Smooth muscle cell (in vitro differentiated cells): ENCODE data around the gene OPN4. TPM values are rescaled to one million over a fixed set of nuclear protein-coding genes. Genes with fewer than 3 reads are reported as not detected.
A peak's percentile ranks its signal among the peaks of the same experiment; 100 is the strongest.
"Not testable (repeated sequence)": the region's sequence is repeated elsewhere in the genome, so short reads cannot be mapped to it uniquely, and the experiment has no call there.

Source experiments
- DNase-seq: peaks from one replicate; lab custom pipeline; 2025; ENCODE audit not compliant: unreplicated experiment; lab: John Stamatoyannopoulos, UW
- H2AFZ ChIP-seq: fragments of 200-600 bp; sonication (generic); 2 replicates; pipeline ENCODE4 v1.6.0; 2016; ENCODE audit warnings: antibody characterized with exemption, low read depth, mild to moderate bottlenecking
- H3F3A ChIP-seq: fragments of 200-600 bp; sonication (generic); 2 replicates; pipeline ENCODE4 v1.6.0; 2017; ENCODE audit warnings: antibody characterized with exemption, low read depth
- H3K27ac ChIP-seq: fragments of 200-600 bp; sonication (generic); 2 replicates; pipeline ENCODE4 v1.5.1; 2016; ENCODE audit warnings: low read depth, mild to moderate bottlenecking
- H3K27me3 ChIP-seq: fragments of 200-600 bp; sonication (generic); 2 replicates; pipeline ENCODE4 v1.6.1; 2016; ENCODE audit warnings: low read depth, mild to moderate bottlenecking
- H3K36me3 ChIP-seq: fragments of 200-600 bp; sonication (generic); 2 replicates; pipeline ENCODE4 v1.5.1; 2016; ENCODE audit warnings: low read depth
- H3K4me1 ChIP-seq: fragments of 200-600 bp; sonication (generic); 2 replicates; pipeline ENCODE4 v1.5.1; 2016; ENCODE audit warnings: low read depth
- H3K4me2 ChIP-seq: fragments of 200-600 bp; sonication (generic); 2 replicates; pipeline ENCODE4 v1.6.0; 2016; ENCODE audit warnings: mild to moderate bottlenecking
- H3K4me3 ChIP-seq: fragments of 200-600 bp; sonication (generic); 2 replicates; pipeline ENCODE4 v1.5.1; 2016; ENCODE audit warnings: mild to moderate bottlenecking
- H3K79me2 ChIP-seq: fragments of 200-600 bp; sonication (generic); 2 replicates; pipeline ENCODE4 v1.6.0; 2016; ENCODE audit warnings: low read depth, mild to moderate bottlenecking
- H3K9ac ChIP-seq: fragments of 200-600 bp; sonication (generic); 2 replicates; pipeline ENCODE4 v1.6.0; 2016; ENCODE audit warnings: low read depth
- H3K9me3 ChIP-seq: fragments of 200-600 bp; sonication (generic); replicated peaks from 2 replicates; pipeline ENCODE4 v1.5.1; 2016; ENCODE audit warnings: low read depth
- H4K20me1 ChIP-seq: fragments of 200-600 bp; sonication (generic); 2 replicates; pipeline ENCODE4 v1.6.0; 2016; ENCODE audit warnings: low read depth
- WGBS: methylation state at CpG from one replicate; pipeline ENCODE4 v1.1.7; 2016; ENCODE audit warnings: low lambda C conversion rate; 5-methylcytosine and 5-hydroxymethylcytosine counted together
- polyA plus RNA-seq: library from polyadenylated mRNA; unstranded; fragments of >200 nt; fragmentation: Nextera tagmentation; extraction: Ambion mirVana; gene quantifications from 2 replicates; pipeline ENCODE4 v1.2.1, GENCODE V29; 2016
- total RNA-seq: library from RNA; depleted of rRNA; stranded (reverse); fragments of >200 nt; gene quantifications from 2 replicates; pipeline ENCODE4 v1.2.3, GENCODE V29; 2014
- TF ChIP-seq, protein P1 (sequence below): fragments of 200-600 bp; sonication (generic); IDR thresholded peaks from 2 replicates; pipeline ENCODE4 v1.5.1; 2017; ENCODE audit warnings: borderline replicate concordance, mild to moderate bottlenecking, antibody characterized with exemption; ENCODE audit not compliant: insufficient read depth, poor library complexity, severe bottlenecking

OPN4 gene
- total and polyA plus RNA-seq, 2 experiments from 2014 or later: not detected

DNA sequence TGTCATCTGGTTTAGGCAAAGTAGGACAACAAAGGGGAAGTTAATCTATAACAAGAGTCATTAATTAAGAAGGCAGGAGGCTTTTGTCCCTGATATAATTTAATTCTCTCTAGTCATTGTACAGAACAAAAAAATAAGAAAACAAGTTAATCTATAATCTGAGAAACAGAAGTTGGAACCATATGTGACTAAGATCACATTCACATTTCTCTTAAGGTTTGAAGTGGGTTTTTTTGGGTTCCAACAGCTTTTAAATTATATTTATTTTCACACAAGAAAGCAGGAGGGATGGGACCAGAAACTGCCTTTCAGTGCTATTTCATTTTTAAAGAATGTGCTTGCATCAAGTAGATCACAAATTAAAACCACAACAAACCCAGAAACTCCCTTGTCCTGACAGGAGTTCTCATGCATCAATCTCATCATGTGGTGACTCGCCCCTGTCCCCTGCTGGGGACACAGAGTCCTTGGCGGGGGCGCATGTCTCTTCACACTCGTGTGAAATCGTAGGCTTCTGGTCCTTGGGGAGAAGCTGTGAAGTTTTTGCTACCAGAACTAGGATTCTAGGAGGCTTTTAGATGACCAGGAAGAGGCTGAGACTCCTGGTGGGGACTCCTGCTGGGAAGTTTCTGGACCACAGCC, 10.1 kb upstream of the OPN4 start:
- WGBS: 58% methylated on average over 5 of the region's 5 CpGs
- Histone ChIP-seq H3K27ac (no peak overlapping the region), H3K4me3 (no peak overlapping the region), H2AFZ (no peak overlapping the region), H3K4me2 (no peak overlapping the region), H3K36me3 (no peaks in the 10 kb centered on the region), H3K27me3 (no peaks in the 10 kb centered on the region), H3K79me2 (no peaks in the 10 kb centered on the region), H3F3A (no peaks in the 10 kb centered on the region), H3K9me3 (no peaks in the 10 kb centered on the region), H4K20me1 (no peaks in the 10 kb centered on the region), H3K4me1 (no peaks in the 10 kb centered on the region), H3K9ac (no peak overlapping the region)
- DNase-seq: no peak
- TF ChIP-seq, protein P1, sequence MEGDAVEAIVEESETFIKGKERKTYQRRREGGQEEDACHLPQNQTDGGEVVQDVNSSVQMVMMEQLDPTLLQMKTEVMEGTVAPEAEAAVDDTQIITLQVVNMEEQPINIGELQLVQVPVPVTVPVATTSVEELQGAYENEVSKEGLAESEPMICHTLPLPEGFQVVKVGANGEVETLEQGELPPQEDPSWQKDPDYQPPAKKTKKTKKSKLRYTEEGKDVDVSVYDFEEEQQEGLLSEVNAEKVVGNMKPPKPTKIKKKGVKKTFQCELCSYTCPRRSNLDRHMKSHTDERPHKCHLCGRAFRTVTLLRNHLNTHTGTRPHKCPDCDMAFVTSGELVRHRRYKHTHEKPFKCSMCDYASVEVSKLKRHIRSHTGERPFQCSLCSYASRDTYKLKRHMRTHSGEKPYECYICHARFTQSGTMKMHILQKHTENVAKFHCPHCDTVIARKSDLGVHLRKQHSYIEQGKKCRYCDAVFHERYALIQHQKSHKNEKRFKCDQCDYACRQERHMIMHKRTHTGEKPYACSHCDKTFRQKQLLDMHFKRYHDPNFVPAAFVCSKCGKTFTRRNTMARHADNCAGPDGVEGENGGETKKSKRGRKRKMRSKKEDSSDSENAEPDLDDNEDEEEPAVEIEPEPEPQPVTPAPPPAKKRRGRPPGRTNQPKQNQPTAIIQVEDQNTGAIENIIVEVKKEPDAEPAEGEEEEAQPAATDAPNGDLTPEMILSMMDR: peak; percentile 20

DNA sequence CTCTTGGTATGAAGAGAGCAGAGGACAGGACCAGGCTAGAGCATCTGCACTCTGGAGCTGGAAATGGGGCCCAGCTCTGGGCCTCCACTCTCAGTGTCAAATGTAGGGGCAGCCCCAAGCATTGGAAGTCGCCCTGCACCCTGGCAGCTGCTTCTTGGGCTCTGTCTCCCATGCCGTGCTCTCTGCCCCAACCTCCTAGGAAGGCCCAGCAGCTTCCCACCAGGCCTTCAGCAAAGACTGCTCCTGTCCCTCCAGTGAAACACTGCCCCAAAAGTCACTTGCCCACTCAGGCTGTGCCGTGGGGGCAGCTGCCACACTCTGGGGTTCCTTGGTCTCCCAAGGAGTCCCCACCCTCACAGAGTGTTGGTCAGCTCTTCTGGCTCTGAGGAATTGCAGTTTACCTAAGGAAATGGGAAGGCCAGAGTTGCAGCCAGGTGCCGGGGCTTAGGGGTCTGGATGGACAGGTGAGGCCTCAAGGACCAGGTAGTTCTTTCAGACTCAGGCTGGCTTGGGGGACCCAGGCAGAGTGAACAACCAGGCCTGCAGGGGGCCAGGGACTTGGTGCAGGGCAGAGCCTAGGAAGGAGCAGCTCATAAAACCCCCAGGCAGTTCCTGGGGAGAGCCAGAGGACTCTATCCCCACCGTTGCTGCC, 9.4 kb upstream of the OPN4 start:
- TF ChIP-seq, protein P1: no peak
- Histone ChIP-seq H4K20me1 (no peaks in the 10 kb centered on the region), H3K27me3 (no peaks in the 10 kb centered on the region), H2AFZ (no peak overlapping the region), H3K4me1 (no peaks in the 10 kb centered on the region), H3K9ac (no peak overlapping the region), H3K4me2 (no peak overlapping the region), H3K36me3 (no peaks in the 10 kb centered on the region), H3F3A (no peaks in the 10 kb centered on the region), H3K79me2 (no peaks in the 10 kb centered on the region), H3K4me3 (no peak overlapping the region), H3K9me3 (no peaks in the 10 kb centered on the region), H3K27ac (no peak overlapping the region)
- WGBS: 94% methylated on average over 5 of the region's 5 CpGs
- no peak for DNase-seq

DNA sequence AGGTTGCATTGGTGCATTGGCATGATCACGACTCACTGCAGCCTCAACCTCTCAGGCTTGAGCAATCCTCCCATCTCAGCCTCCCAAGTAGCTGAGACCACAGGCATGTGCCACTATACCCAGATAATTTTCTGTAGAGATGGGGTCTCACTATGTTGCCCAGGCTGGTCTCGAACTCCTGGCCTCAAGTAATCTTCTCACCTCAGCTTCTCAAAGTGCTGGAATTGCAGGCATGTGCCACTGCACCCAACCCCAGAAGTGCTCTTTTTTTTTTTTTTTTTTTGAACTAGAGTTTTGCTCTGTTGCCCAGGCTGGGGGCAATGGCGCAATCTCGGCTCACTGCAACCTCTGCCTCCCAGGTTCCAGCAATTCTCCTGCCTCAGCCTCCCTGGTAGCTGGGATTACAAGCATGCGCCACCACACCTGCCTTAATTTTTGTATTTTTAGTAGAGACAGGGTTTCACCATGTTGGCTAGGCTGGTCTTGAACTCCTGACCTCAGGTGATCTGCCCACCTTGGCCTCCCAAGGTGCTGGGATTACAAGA, 8.7 kb upstream of the OPN4 start:
- not testable (repeated sequence) for H3K4me1 ChIP-seq, H3K27me3 ChIP-seq, H3K9ac ChIP-seq, H3K36me3 ChIP-seq, H3K79me2 ChIP-seq, H3K27ac ChIP-seq, H3F3A ChIP-seq, H2AFZ ChIP-seq, H4K20me1 ChIP-seq, H3K4me3 ChIP-seq, H3K4me2 ChIP-seq, H3K9me3 ChIP-seq, DNase-seq
- WGBS: 95% methylated on average over 5 of the region's 5 CpGs

DNA sequence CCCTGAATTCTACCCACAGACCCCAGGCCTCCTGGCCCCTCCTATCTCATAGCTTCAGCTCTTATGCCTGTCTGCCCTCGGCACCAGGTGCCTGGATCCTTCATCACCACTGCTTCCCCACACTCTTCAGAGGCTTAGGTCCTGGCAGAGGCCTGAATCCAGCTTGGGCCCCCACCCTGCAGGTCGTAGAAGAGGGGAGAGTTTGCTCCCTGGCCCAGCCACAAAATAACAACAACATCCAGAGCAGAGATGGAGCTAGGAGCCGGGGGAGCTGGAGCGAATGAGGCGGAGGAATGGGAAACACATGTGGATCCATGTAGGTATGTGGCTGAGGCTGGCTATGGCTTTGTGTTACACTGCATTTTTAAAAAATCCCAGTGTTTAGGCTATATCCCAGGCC, 7.8 kb upstream of the OPN4 start:
- no peak overlapping the region for H3K9ac ChIP-seq
- H3K79me2 ChIP-seq: no peaks in the 10 kb centered on the region
- WGBS: 95% methylated on average over 5 of the region's 5 CpGs
- no peak overlapping the region for H3K4me3 ChIP-seq
- H3K27ac ChIP-seq: no peak overlapping the region
- H3K4me2 ChIP-seq: no peak overlapping the region
- DNase-seq: no peak
- no peaks in the 10 kb centered on the region for H3K27me3 ChIP-seq
- H3F3A ChIP-seq: no peaks in the 10 kb centered on the region
- TF ChIP-seq, protein P1: no peak
- H4K20me1 ChIP-seq: no peaks in the 10 kb centered on the region
- no peaks in the 10 kb centered on the region for H3K4me1 ChIP-seq
- no peaks in the 10 kb centered on the region for H3K9me3 ChIP-seq
- no peak overlapping the region for H2AFZ ChIP-seq
- no peaks in the 10 kb centered on the region for H3K36me3 ChIP-seq
